Inferior parietal cortex (tissue), 1 donor: Measurements from ENCODE around the gene PHC2.

Experiments used
- DNase-seq: peaks from one replicate; pipeline ENCODE4 v3.0.0-alpha.2; 2016; ENCODE audit errors: extremely low spot score

PHC2 gene

GRCh38 chr1:33388805-33389771 is 41.8 kb downstream of the PHC2 start:
- no peak for DNase-seq

- DNase-seq, result no peak
These were observed 43.3 kb downstream of the PHC2 start for GRCh38 chr1:33387625-33388024.

- DNase-seq, result no peak
These were observed 45.6 kb downstream of the PHC2 start for GRCh38 chr1:33385251-33385650.

- no peak for DNase-seq
These were observed 46.7 kb downstream of the PHC2 start for GRCh38 chr1:33384040-33384812.

GRCh38 chr1:33383489-33383888 is 47.4 kb downstream of the PHC2 start:
- no peak for DNase-seq

- no peak for DNase-seq
These were observed 48.1 kb downstream of the PHC2 start for GRCh38 chr1:33382661-33383415.

GRCh38 chr1:33381977-33382376 is 48.9 kb downstream of the PHC2 start:
- no peak for DNase-seq

GRCh38 chr1:33380811-33381210 is 50.1 kb downstream of the PHC2 start:
- no peak for DNase-seq

GRCh38 chr1:33379631-33380354 is 51.1 kb downstream of the PHC2 start:
- no peak for DNase-seq

- DNase-seq, result no peak
These were observed 51.9 kb downstream of the PHC2 start for GRCh38 chr1:33378976-33379375.

GRCh38 chr1:33378524-33378923 is 52.4 kb downstream of the PHC2 start:
- no peak for DNase-seq

GRCh38 chr1:33377756-33378155 is 53.1 kb downstream of the PHC2 start:
- no peak for DNase-seq

GRCh38 chr1:33377013-33377412 is 53.9 kb downstream of the PHC2 start:
- no peak for DNase-seq

GRCh38 chr1:33375316-33375715 is 55.6 kb downstream of the PHC2 start:
- DNase-seq, result no peak

GRCh38 chr1:33374336-33375105 is 56.4 kb downstream of the PHC2 start:
- DNase-seq, result no peak

GRCh38 chr1:33373606-33374005 is 57.3 kb downstream of the PHC2 start:
- no peak for DNase-seq

- no peak for DNase-seq
These were observed 58.2 kb downstream of the PHC2 start for GRCh38 chr1:33372677-33373076.

- DNase-seq, result no peak
These were observed 58.7 kb downstream of the PHC2 start for GRCh38 chr1:33372162-33372561.

- no peak for DNase-seq
These were observed 59.6 kb downstream of the PHC2 start for GRCh38 chr1:33371334-33371733.

- no peak for DNase-seq
These were observed 60.1 kb downstream of the PHC2 start for GRCh38 chr1:33370827-33371226.

GRCh38 chr1:33370301-33370700 is 60.6 kb downstream of the PHC2 start:
- no peak for DNase-seq
